Measurements from ENCODE around the gene DBNL. TPM values are rescaled to one million over a fixed set of nuclear protein-coding genes. Genes with fewer than 3 reads are reported as not detected.
A peak's percentile ranks its signal among the peaks of the same experiment; 100 is the strongest.
"Not testable (repeated sequence)": the region's sequence is repeated elsewhere in the genome, so short reads cannot be mapped to it uniquely, and the experiment has no call there.

Gene DBNL
- total RNA-seq, 2 donors from 2014 or later: 81.4 to 106 TPM

- H3K4me3 ChIP-seq; H3K9me3 ChIP-seq; H3K9ac ChIP-seq (ENCODE audit: low read depth in 2 of 2, low read length in 2 of 2); DNase-seq; H3K27me3 ChIP-seq; H3K4me1 ChIP-seq; intact Hi-C loops (cut with DNase I); H3K27ac ChIP-seq; H3K36me3 ChIP-seq: not testable (repeated sequence)
Observed at GRCh38 chr7:44031319-44031718, 13.2 kb upstream of the DBNL start.

- H3K27ac ChIP-seq; H3K9me3 ChIP-seq; H3K4me1 ChIP-seq; DNase-seq; intact Hi-C loops (cut with DNase I); H3K36me3 ChIP-seq; H3K4me3 ChIP-seq; H3K27me3 ChIP-seq; H3K9ac ChIP-seq (ENCODE audit: low read depth in 2 of 2, low read length in 2 of 2): not testable (repeated sequence)
Observed at GRCh38 chr7:44032031-44032430, 12.5 kb upstream of the DBNL start.

GRCh38 chr7:44033971-44034844 is 10.3 kb upstream of the DBNL start:
- H3K9me3 ChIP-seq; H3K4me3 ChIP-seq; H3K9ac ChIP-seq (ENCODE audit: low read depth in 2 of 2, low read length in 2 of 2); H3K27ac ChIP-seq; H3K27me3 ChIP-seq; H3K4me1 ChIP-seq; H3K36me3 ChIP-seq; DNase-seq; intact Hi-C loops (cut with DNase I): not testable (repeated sequence)

DNA sequence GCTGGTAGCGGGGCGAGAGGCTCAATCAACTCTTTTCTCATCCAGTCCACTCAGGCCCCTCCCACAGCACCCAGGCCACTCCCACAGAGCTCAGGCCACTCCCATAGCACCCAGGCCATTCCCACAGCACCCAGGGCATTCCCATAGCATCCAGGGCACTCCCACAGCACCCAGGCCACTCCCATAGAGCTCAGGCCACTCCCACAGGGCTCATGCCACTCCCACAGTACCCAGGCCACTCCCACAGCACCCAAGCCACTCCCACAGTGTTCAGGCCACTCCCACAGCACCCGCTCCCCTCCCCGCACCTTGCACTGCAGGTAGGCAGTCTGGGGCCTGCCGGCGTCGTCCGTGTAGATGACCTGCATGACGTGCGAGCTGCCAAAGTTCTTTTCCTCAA is 8.1 kb upstream of the DBNL start:
- H3K9ac ChIP-seq (ENCODE audit: low read depth in 2 of 2, low read length in 2 of 2); H3K4me1 ChIP-seq; H3K4me3 ChIP-seq; H3K36me3 ChIP-seq; H3K9me3 ChIP-seq; H3K27ac ChIP-seq; intact Hi-C loops (cut with DNase I); H3K27me3 ChIP-seq: not testable (repeated sequence)
- peak; percentile 83 for DNase-seq

- intact Hi-C loops (cut with DNase I); H3K27me3 ChIP-seq; H3K4me1 ChIP-seq; H3K9ac ChIP-seq (ENCODE audit: low read depth in 2 of 2, low read length in 2 of 2); H3K4me3 ChIP-seq; H3K27ac ChIP-seq; H3K36me3 ChIP-seq; H3K9me3 ChIP-seq; DNase-seq: not testable (repeated sequence)
Observed at GRCh38 chr7:44037951-44038350, 6.6 kb upstream of the DBNL start.

DNA sequence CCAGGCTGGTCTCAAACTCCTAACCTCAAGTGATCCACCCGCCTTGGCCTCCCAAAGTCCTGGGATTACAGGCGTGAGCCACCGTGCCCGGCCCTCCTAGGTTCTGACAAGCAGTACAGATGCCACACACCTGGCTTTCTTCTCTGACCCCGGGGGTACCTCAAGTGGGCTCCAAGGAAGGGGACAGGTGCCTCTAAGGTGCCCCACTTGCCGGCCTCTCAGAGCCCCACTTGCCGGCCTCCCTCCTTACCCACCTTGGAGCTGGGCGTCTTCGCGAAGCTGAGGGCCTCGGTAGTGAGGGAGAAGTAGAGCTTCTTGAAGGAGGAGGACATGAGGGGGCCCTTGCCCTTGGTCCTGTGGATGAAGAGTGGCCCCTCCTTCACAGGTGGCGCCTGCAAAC is 5.9 kb upstream of the DBNL start:
- H3K4me3 ChIP-seq, DNase-seq: not testable (repeated sequence)

GRCh38 chr7:44038961-44039558 is 5.4 kb upstream of the DBNL start:
- intact Hi-C loops (cut with DNase I); H3K27me3 ChIP-seq; H3K36me3 ChIP-seq; H3K9me3 ChIP-seq; H3K27ac ChIP-seq; H3K4me1 ChIP-seq: not testable (repeated sequence)
- peak; percentile 97 for DNase-seq
- H3K4me3 ChIP-seq: peak overlapping the region; percentile 10
- H3K9ac ChIP-seq (ENCODE audit: low read depth in 2 of 2, low read length in 2 of 2): peak overlapping the region in 1 of 2 donors; percentile 16

More for the DNA sequence above, 5.9 kb upstream of the DBNL start:
- intact Hi-C loops (cut with DNase I); H3K9ac ChIP-seq (ENCODE audit: low read depth in 2 of 2, low read length in 2 of 2); H3K27ac ChIP-seq; H3K27me3 ChIP-seq; H3K36me3 ChIP-seq; H3K4me1 ChIP-seq; H3K9me3 ChIP-seq: not testable (repeated sequence)

- peak overlapping the region in 1 of 2 donors; percentile 12 for H3K9ac ChIP-seq (ENCODE audit: low read depth in 2 of 2, low read length in 2 of 2)
- H3K27ac ChIP-seq: not testable (repeated sequence)
Observed at GRCh38 chr7:44039800-44040492, 4.6 kb upstream of the DBNL start.

DNA sequence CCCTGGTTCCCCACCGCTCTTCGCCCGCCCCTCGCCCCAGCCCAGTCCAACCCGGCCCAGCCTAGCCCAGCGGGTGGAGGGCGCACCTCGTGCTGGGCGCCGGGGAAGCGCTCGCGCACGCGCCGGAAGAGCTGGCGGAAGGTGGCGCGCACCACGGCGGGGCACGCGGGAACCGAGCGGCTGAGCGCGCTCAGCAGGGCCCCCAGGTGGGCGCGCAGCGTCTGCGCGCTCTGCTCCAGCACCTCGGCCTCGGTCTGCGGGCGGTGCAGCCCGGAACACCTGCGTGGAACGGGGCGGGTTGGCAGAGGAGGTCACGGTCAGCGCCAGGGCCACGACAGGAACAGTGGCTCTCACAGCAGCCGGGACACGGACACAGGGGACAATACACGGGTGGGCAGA is 4.0 kb upstream of the DBNL start:
- intact Hi-C loops (cut with DNase I); H3K27ac ChIP-seq; H3K4me1 ChIP-seq; H3K27me3 ChIP-seq; H3K9me3 ChIP-seq; H3K36me3 ChIP-seq: not testable (repeated sequence)
- Histone ChIP-seq H3K4me3 (peak overlapping the region; percentile 25), H3K9ac (ENCODE audit: low read depth in 2 of 2, low read length in 2 of 2) (peak overlapping the region in 1 of 2 donors; percentile 12)
- peak; percentile 43 for DNase-seq

More at GRCh38 chr7:44039800-44040492, 4.6 kb upstream of the DBNL start:
- H3K4me1 ChIP-seq; H3K9me3 ChIP-seq; intact Hi-C loops (cut with DNase I); H3K27me3 ChIP-seq; DNase-seq; H3K36me3 ChIP-seq: not testable (repeated sequence)
- peak overlapping the region; percentile 25 for H3K4me3 ChIP-seq
